ENCODE data around the gene MEF2D. TPM values are rescaled to one million over a fixed set of nuclear protein-coding genes. Genes with fewer than 3 reads are reported as not detected.

MEF2D gene
- total RNA-seq, 2 donors from 2014 or later, result 31.7 to 62.5 TPM

DNA sequence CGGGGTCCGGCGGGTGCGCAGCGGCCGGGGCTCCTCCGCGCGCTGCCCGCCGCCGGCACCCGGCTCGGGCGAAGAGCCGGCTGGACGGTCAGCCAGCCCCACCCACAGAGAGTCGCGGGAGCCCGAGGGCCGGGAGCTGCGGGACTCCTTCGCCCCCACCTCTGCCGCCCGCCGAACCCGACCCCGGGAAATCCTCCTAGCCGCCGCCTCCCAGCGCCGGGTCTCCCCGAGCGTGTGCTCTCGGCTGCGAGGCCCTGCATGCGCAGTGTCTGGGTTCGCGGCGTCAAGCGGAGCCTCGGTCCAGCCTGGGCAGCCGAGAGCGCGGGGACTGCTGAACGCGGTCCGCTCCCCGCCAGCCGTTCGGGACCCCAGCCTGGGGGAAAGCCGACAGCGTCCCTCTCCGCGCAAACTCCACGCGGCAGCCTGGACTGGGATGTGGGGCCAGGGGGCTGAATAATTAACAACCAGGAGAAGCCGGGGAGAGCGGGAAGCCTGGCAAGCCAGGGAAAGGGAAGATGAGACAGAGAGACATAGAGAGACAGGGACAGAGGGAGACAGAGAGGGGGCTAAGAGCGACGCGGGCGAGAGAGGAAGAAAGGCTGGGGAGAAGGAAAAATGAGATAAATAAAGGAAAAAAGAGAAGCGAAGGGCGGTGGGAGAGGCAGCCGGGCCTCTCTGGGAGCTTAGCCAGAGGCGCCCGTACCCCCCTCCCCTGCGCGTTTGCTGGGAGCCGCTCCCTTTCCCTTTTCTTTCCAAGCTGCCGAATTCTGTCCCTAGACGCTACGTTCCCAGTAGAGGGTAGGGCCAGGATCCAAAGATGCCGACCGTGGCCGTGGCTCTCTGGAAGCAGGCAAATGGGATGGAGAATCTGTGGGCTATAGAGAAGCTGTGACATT lies 64.2 kb downstream of the MEF2D start:
- Mint-ChIP-seq H3K36me3 (peaks cover 6 to 12% of the 10 kb centered on the region in 2 donors), H3K9me3 (no peaks in the 10 kb centered on the region), H3K27ac (no peak overlapping the region)
- DNase-seq (ENCODE audit: low spot score in 2 of 2) (no peak), ATAC-seq (no peak)

DNA sequence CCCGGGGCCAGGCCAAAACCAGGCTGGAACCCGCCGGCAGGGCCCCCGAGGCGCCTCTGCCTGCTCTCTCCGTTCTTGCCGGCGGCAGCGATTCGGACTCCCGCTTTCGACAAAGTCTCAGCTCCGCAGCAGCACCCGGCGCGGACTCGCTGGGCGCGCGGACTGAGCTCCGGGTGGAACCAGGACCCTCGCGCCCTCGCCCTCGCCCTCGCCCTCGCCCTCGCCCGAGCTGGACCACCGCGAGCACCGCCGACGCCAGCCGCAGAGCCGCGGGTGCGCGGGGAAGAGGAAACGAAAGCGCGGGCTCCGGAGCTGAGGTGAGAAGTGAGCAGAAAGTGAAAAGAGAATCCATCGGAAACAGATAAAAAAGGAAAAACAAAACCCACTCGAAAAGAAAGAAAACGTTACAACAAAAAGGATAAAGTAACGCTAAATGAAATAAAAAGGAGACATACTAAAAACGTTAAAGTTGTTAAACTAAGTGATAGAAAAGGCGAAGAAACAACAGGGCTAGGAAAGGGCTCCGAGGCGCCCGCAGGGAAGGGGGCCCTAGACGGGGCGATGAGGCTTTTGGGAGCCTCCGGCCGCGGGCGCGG lies 64.9 kb downstream of the MEF2D start:
- DNase-seq (ENCODE audit: low spot score in 2 of 2) (no peak), ATAC-seq (no peak)
- Mint-ChIP-seq H3K9me3 (no peaks in the 10 kb centered on the region), H3K36me3 (peaks cover 6 to 12% of the 10 kb centered on the region in 2 donors), H3K27ac (no peak overlapping the region)

DNA sequence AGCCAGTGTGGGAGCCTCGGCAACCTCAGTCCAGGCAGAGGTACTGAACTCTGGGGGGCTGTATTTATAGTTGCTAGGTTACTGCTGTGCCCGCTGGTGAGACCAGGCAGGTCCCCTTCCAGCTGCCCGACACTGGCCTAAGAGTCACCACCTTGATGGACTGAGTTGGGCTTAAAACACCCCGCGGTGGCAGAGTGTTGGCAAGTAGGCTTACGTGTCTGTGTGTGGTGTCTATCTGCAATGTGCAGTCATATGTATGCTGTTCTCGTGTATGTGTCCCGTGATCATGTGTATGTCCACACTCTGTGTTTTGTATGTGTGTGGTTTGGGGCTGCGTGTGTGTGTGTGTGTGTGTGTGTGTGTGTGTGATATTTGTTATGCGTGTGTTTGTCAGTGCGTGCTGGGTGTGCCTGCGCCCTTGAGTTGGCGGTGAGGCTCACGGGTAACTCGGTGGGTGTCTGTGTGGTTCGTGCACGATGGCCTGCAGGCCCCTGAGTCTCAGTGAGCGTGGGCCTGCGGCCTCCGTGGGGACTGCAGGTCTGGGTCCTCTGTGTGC lies 65.5 kb downstream of the MEF2D start:
- Mint-ChIP-seq H3K9me3 (no peaks in the 10 kb centered on the region), H3K36me3 (peaks cover 6 to 12% of the 10 kb centered on the region in 2 donors), H3K27ac (no peak overlapping the region)
- no peak for DNase-seq (ENCODE audit: low spot score in 2 of 2)
- ATAC-seq, result no peak

DNA sequence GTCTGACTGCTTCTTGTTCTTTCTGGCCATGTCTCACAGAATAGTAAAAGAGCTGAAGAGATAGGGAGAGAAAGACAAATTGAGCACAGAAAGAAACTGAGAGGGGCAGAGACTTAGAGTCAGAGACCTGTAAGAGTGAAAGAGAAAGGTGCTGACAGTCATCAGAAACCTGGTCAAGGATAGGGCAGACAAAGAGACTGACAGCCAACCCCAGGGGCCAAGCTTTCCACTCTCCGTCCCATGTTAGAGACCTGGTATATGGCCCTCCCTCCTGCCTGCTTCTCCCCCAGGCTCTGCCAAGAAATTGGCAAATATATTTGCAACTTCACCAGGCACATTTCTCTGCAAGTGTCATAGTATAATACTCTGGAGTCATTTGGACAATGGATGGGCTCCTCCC lies 67.0 kb downstream of the MEF2D start:
- H3K36me3 Mint-ChIP-seq, result peaks cover 6 to 12% of the 10 kb centered on the region in 2 donors
- peak in 1 of 2 donors; percentile 62 for ATAC-seq
- H3K27ac Mint-ChIP-seq, result no peak overlapping the region
- H3K9me3 Mint-ChIP-seq, result no peaks in the 10 kb centered on the region
- DNase-seq (ENCODE audit: low spot score in 2 of 2), result no peak

DNA sequence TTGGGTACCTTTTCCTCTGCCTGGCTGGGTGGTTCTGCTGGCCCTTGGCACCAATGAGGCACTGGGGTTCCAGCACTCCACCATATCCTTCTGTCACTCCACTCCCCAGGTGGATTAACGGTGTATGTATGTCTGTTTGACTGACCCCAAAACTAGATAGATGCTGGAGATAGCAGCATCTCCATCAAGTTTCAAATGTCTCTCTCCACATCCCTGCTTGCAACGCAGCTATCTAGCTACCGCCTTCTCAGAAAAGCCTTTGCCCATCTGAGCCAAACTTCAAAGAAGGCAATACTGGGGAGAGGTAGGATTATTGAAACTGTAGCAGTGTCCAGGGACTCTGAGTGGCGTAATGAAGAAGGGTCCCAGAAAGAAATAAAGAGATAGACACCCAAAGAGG lies 67.5 kb downstream of the MEF2D start:
- no peak for DNase-seq (ENCODE audit: low spot score in 2 of 2)
- peaks cover 6 to 12% of the 10 kb centered on the region in 2 donors for H3K36me3 Mint-ChIP-seq
- H3K9me3 Mint-ChIP-seq, result no peaks in the 10 kb centered on the region
- no peak overlapping the region for H3K27ac Mint-ChIP-seq
- ATAC-seq, result no peak

DNA sequence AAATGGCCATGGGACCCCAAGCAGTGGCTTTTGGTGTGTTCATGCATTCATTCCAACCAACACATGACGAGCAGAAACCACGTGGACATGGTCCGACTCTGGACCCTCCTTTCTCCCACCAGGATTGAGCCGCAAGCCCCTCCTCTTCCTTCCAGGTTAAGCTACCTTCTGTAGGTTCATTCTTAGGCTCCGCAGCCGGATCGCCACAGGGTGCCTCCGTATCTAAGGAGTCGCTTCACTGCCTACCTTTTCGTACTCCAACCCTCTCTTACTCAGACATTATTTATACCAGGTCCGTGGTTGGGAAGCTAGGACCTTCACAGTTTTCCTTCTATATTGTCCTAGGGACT lies 67.9 kb downstream of the MEF2D start:
- Mint-ChIP-seq H3K27ac (no peak overlapping the region), H3K36me3 (peaks cover 6 to 12% of the 10 kb centered on the region in 2 donors), H3K9me3 (no peaks in the 10 kb centered on the region)
- DNase-seq (ENCODE audit: low spot score in 2 of 2) (no peak), ATAC-seq (no peak)

DNA sequence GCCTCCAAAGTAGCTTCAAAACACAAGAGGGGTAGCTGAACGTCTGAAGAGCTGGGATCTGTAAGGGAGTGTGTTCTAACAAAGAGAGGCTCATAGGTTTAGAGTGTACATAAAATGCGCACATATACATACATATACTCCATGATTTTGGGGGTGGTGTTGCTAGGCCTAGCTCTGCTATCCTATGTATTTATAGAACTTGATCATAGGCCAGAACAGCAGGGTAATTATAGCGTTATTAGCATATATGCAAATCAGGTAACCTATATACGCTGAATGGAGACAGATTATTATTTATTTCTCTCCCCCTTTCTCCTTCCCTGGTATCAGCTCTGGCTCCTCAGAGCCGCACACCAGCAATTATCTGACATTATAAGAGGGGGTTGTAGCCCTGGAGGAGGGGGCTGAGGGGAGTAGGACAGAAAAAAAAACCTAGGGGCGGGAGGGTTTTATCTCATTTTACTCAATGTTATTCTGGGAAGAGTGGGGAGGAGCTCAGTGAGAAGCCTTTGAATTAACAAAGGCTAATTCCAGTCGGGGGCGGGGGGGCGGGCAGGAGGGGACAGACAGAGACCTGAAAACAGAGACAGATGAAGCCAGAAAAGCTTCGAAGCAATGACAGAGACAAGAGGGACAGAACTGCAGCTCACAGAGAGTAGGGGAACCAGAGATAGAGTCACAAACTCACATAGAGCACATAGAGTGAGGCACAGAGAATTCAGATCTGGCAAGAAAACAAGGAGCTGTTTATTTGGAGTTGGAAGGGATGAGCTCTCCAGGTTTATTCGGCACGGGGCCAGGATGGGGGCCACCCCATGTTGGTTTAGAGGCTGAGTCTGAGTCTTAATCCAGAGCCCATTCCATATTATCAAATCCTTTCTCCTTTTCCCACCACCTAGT lies 68.6 kb downstream of the MEF2D start:
- ATAC-seq (no peak), DNase-seq (ENCODE audit: low spot score in 2 of 2) (no peak)
- Mint-ChIP-seq H3K36me3 (peaks cover 6 to 12% of the 10 kb centered on the region in 2 donors), H3K9me3 (no peaks in the 10 kb centered on the region), H3K27ac (no peak overlapping the region)

DNA sequence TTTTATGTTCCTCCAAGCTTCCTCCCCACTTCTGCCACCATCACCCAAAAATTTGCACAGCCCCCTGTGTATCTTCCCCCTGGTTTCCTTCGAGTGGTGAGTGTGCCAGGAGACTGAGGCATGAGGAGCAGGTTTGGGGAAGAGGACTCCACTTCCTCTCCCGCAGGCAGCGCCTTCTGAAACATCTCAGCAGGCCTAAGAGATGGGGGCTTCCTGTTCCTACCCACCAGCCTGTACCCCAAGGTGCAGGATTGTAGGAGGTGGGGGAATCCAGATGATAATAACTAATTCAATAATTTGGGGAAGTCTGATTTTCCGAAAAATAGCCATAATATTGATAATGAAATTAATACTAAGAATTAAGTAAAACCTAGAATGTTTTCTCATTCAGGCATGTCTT lies 69.2 kb downstream of the MEF2D start:
- H3K36me3 Mint-ChIP-seq, result peaks cover 6 to 12% of the 10 kb centered on the region in 2 donors
- ATAC-seq (no peak), DNase-seq (ENCODE audit: low spot score in 2 of 2) (no peak)
- H3K9me3 Mint-ChIP-seq, result no peaks in the 10 kb centered on the region
- H3K27ac Mint-ChIP-seq, result no peak overlapping the region

DNA sequence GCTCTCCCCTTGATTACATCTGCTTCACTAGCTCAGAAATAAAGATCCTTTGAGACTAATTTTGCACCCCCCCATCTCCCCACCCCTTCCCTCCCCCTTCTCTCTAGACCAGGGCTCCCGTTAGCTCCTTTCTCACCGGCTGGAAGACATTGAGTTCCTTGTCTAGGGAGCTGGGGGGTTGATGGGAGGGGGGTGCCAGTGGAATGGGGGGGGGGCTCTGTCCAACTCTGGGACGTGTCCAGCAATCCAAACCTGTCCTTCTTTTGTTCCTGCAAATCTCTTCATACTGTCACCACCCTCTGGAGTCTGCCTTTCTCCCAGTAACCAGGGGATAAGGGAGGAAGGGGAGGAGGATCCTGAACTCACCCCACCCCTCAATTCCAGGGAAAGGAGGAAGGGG lies 69.7 kb downstream of the MEF2D start:
- H3K36me3 Mint-ChIP-seq, result peaks cover 5 to 10% of the 10 kb centered on the region in 2 donors
- no peaks in the 10 kb centered on the region for H3K9me3 Mint-ChIP-seq
- H3K27ac Mint-ChIP-seq, result no peak overlapping the region
- DNase-seq (ENCODE audit: low spot score in 2 of 2) (no peak), ATAC-seq (no peak)

DNA sequence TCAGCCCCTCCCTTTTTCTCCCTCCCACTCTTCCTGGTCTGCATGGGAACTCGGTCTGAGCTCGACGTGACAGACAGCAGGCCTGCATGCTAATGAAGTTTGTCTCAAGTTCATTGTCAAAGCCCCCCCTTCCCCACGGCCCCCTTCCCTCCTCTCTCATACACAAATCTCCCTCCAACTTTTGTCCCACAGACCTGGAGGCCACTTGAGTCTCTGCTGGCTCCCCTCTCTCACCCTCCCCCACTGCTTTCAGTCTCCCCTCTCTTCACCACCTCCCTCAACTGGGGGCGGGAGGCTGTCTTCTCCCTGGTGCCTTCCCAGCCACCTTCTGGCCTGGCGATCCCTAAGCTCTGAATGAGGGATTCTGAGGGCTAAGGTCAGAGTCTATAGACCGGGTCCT lies 70.3 kb downstream of the MEF2D start:
- DNase-seq (ENCODE audit: low spot score in 2 of 2), result no peak
- no peaks in the 10 kb centered on the region for H3K9me3 Mint-ChIP-seq
- H3K36me3 Mint-ChIP-seq, result peaks cover 0 to 5% of the 10 kb centered on the region in 2 donors
- ATAC-seq, result no peak
- no peak overlapping the region for H3K27ac Mint-ChIP-seq

DNA sequence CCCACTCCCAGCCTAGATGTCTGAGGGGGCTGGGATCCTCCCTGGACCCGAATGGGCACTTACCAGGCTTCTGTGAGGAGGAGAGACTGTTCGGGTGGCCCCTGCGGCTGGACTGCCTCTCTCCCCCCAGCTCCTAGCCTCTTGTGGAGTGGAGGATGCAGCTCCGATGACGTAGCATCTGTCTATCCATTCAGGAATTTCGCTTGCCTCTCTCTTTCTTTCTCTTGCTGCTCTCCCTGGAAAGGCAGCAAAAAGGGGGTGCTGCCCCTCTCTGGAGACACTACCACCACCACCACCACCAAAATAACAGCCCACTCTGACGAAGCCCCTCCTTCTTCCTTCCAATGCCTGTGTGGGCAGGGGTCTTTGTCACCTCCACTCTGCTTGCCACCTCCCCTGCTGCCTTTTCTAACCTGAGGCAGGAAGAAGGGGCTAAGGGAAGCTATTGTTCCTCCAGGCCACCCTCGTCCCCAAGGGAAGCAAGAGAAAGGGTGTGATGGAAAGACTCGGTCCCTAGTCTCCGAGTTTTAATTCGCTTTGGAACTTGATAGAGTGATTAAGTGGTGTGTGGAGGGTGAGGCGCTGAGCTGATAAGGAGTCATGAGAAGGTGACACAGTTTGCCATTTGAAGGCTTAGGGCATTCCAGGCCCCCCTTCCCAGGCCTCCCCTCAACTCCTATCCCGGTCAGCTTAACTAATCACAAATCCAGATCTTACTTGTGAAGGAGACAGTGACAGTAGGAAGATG lies 71.1 kb downstream of the MEF2D start:
- ATAC-seq (no peak), DNase-seq (ENCODE audit: low spot score in 2 of 2) (no peak)
- no peaks in the 10 kb centered on the region for H3K36me3 Mint-ChIP-seq
- no peak overlapping the region for H3K27ac Mint-ChIP-seq
- no peaks in the 10 kb centered on the region for H3K9me3 Mint-ChIP-seq

DNA sequence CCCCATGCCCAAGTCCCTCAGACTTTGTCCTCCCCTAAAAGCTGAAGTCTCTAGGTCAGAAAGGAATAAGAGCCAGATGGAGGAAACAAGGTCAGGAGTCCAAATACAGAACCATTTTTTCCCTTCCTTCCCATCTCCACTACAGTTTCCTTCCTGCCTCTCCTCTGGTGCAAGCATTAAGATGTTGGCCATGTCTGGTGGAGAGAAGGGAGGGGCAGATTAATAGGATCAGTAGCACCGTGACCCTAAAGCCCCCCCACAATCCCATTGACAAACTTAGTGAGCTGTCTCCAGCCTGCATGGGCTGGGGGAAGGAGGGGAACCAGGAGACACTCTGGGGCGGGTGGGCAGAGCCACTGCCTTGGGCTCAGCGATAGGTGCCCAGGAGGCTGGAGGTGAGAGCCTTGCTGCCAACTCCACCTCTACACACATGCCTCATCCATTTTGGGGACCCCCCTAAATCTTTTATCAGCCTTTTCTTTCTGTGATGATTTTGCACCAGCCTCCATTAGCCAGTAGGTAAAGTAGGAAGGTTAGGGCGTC lies 71.8 kb downstream of the MEF2D start:
- Mint-ChIP-seq H3K36me3 (no peaks in the 10 kb centered on the region), H3K27ac (no peak overlapping the region), H3K9me3 (no peaks in the 10 kb centered on the region)
- DNase-seq (ENCODE audit: low spot score in 2 of 2) (no peak), ATAC-seq (no peak)

DNA sequence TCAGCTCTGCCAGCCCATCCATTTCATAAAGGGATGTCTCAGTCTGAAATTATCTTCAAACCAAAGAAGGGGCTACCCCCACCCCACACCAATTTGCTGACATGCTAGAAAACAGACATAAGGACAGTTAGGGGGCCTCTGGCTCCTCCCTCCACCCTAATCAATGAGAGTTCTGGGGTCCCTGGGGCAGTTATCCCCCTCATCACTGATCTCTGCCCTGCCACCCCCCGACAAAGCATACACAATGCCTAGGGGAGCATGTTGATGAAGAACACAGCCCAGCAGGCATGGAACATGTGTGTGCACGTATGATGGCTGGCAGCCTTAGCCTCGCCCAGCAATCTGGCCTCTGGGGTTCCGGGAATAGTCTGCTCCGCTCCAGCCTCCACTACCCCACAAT lies 72.6 kb downstream of the MEF2D start:
- Mint-ChIP-seq H3K27ac (no peak overlapping the region), H3K36me3 (no peaks in the 10 kb centered on the region), H3K9me3 (no peaks in the 10 kb centered on the region)
- ATAC-seq, result no peak
- DNase-seq (ENCODE audit: low spot score in 2 of 2), result no peak

DNA sequence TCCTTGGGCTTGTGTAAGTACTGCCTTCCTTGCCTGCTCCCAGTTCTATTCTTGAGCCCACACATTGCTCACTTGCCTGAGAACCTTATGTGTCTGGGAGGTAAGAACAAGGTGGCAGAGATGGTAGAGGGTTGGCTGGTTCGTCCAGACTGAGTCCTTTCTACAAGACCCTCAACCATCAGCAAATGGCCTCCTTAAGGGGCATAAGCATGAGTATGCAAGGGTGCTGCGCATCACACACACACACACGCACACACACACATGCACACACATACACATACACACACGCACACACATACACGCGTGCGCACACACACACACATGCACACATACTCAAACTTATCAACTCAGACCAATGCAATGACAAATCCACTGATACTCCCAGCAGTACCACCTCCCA lies 74.6 kb downstream of the MEF2D start:
- ATAC-seq (no peak), DNase-seq (ENCODE audit: low spot score in 2 of 2) (no peak)
- Mint-ChIP-seq H3K27ac (no peak overlapping the region), H3K9me3 (no peaks in the 10 kb centered on the region), H3K36me3 (no peaks in the 10 kb centered on the region)

DNA sequence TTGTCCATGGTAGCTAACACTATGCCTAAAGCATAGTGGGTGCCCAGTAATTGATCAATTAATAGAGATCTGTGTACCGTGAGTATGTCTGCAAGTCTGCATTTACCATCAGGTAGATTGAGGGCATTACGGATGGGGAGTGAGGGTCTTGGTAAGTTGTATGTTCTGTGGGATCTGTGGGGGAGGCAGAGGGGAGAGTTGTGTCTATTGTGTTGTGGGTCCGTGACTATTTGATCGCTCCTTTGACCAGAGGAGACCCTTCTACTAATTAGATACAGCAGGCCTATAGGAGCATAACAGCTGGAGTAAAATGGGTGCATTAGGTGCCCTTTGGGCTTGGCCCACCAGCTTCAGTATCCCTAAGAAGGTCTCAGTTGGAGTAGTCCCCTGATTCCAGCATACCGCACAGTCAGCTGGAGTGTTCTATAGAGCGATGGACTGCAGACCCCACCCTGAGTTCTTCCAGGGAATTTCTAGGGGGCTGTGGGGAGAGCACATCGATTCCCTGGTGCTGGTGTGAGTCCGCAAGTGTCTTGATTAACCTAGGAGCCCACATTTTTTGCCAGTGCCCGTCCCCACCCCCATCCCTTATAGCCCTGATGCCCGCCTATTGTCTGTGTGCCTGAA lies 75.7 kb downstream of the MEF2D start:
- ATAC-seq (no peak), DNase-seq (ENCODE audit: low spot score in 2 of 2) (no peak)
- no peaks in the 10 kb centered on the region for H3K36me3 Mint-ChIP-seq

More for the DNA sequence above, 75.7 kb downstream of the MEF2D start:
- no peak overlapping the region for H3K27ac Mint-ChIP-seq
- no peaks in the 10 kb centered on the region for H3K9me3 Mint-ChIP-seq
